ENCODE results near the gene GJD3.
"Not testable (repeated sequence)": the region's sequence is repeated elsewhere in the genome, so short reads cannot be mapped to it uniquely, and the experiment has no call there.

- not testable (repeated sequence) for TF ChIP-seq CTCF (IDR thresholded peaks at IDR 0.05; ENCODE audit: poor library complexity, severe bottlenecking); REST (IDR thresholded peaks at IDR 0.05; ENCODE audit: borderline replicate concordance); EZH2 (IDR thresholded peaks at IDR 0.05; ENCODE audit: borderline replicate concordance, insufficient read depth, low read length, poor library complexity, severe bottlenecking); EP300 (conservative IDR thresholded peaks at IDR 0.05; ENCODE audit: poor library complexity, severe bottlenecking); MXI1 (conservative IDR thresholded peaks at IDR 0.05; ENCODE audit: poor library complexity, severe bottlenecking)
Measured at GRCh38 chr17:40375786-40376185, 11.2 kb upstream of the GJD3 start.

Measured in neural cell (in vitro differentiated cells).